IMR-90 (cell line): ENCODE data around the gene TRAFD1. TPM values are rescaled to one million over a fixed set of nuclear protein-coding genes. Genes with fewer than 3 reads are reported as not detected.

Source experiments
- ATAC-seq: fragments of 200-7000 bp; cut with Tn5 transposase; 2 replicates; pipeline ENCODE4 v1.9.1; 2020; ENCODE audit warnings: low read depth, mild to moderate bottlenecking, moderate library complexity
- BruUV-seq: library from RNA; stranded (reverse); fragments of 400-500 nt; replicated peaks from 2 replicates; lab custom pipeline; 2021; lab: Mats Ljungman, UMichigan
- CTCF ChIA-PET: fragments of 300-600 bp; formaldehyde crosslinking; extraction: SDS; loops from one replicate; lab custom pipeline; 2021; ENCODE audit warnings: antibody characterized with exemption; lab: Yijun Ruan, JAX
- POLR2A ChIA-PET: fragments of 300-600 bp; sonication (Branson Sonifier 250); formaldehyde crosslinking; loops from one replicate; lab custom pipeline; 2022; ENCODE audit warnings: antibody characterized with exemption; ENCODE audit not compliant: unreplicated experiment; lab: Charles Lee
- DNase-seq: peaks from one replicate; pipeline ENCODE4 v3.0.0; 2013
- H2AFZ ChIP-seq: replicated peaks from 2 replicates; pipeline ENCODE3; 2013; ENCODE audit warnings: low read length, mild to moderate bottlenecking; ENCODE audit not compliant: poor library complexity
- H2AK5ac ChIP-seq: 2 replicates; pipeline ENCODE4 v1.6.1; 2013; ENCODE audit warnings: low read depth, low read length, inconsistent platforms
- H2AK9ac ChIP-seq: replicated peaks from 2 replicates; pipeline ENCODE3; 2013; ENCODE audit warnings: mild to moderate bottlenecking, low read depth, low read length, moderate library complexity; ENCODE audit not compliant: poor library complexity
- H2BK120ac ChIP-seq: 2 replicates; pipeline ENCODE4 v1.6.1; 2013; ENCODE audit warnings: low read depth, low read length, inconsistent platforms
- H2BK15ac ChIP-seq: 3 replicates; pipeline ENCODE4 v1.6.1; 2013; ENCODE audit warnings: low read depth, low read length, inconsistent platforms
- H2BK20ac ChIP-seq: 2 replicates; pipeline ENCODE4 v1.6.1; 2013; ENCODE audit warnings: low read depth, mild to moderate bottlenecking, inconsistent platforms, low read length, moderate library complexity
- H2BK5ac ChIP-seq: 2 replicates; pipeline ENCODE4 v1.6.1; 2013; ENCODE audit warnings: mild to moderate bottlenecking, low read depth, low read length, inconsistent platforms; ENCODE audit not compliant: poor library complexity, severe bottlenecking
- H3K14ac ChIP-seq: replicated peaks from 2 replicates; pipeline ENCODE4 v1.6.1; 2013; ENCODE audit warnings: low read depth, low read length, inconsistent platforms
- H3K18ac ChIP-seq: 2 replicates; pipeline ENCODE4 v1.6.1; 2013; ENCODE audit warnings: low read depth, low read length, control low read depth
- H3K23ac ChIP-seq: 2 replicates; pipeline ENCODE4 v1.6.1; 2013; ENCODE audit warnings: low read depth, low read length, inconsistent platforms
- H3K27ac ChIP-seq: 2 replicates; pipeline ENCODE4 v1.5.1; 2013; ENCODE audit warnings: mild to moderate bottlenecking, control low read depth, low read length; ENCODE audit not compliant: insufficient read depth
- H3K27me3 ChIP-seq: 2 replicates; pipeline ENCODE4 v1.6.1; 2013; ENCODE audit warnings: low read length; ENCODE audit not compliant: control insufficient read depth, insufficient read depth
- H3K36me3 ChIP-seq: 2 replicates; pipeline ENCODE4 v1.6.1; 2013; ENCODE audit warnings: low read length, mixed read lengths; ENCODE audit not compliant: control insufficient read depth, insufficient read depth
- H3K4ac ChIP-seq: 2 replicates; pipeline ENCODE4 v1.6.1; 2013; ENCODE audit warnings: low read depth, low read length, inconsistent platforms
- H3K4me1 ChIP-seq: 2 replicates; pipeline ENCODE4 v1.6.1; 2013; ENCODE audit warnings: low read length, mixed read lengths; ENCODE audit not compliant: control insufficient read depth, insufficient read depth
- H3K4me2 ChIP-seq: 2 replicates; pipeline ENCODE4 v1.6.1; 2013; ENCODE audit warnings: low read depth, mild to moderate bottlenecking, control low read depth, low read length, moderate library complexity
- H3K4me3 ChIP-seq: 2 replicates; pipeline ENCODE4 v1.5.1; 2013; ENCODE audit warnings: low read depth, mild to moderate bottlenecking, control low read depth, low read length, moderate library complexity; ENCODE audit not compliant: insufficient read depth
- H3K56ac ChIP-seq: 2 replicates; pipeline ENCODE4 v1.6.1; 2013; ENCODE audit warnings: low read length, inconsistent platforms; ENCODE audit not compliant: insufficient read depth; ENCODE audit errors: extremely low read depth
- H3K79me1 ChIP-seq, 2 experiments: 2 replicates each; pipeline ENCODE4 v1.6.1; 2013; ENCODE audit warnings: low read length in 2 of 2, inconsistent platforms in 1 of 2, low read depth in 1 of 2
- H3K9ac ChIP-seq: 2 replicates; pipeline ENCODE4 v1.6.1; 2013; ENCODE audit warnings: low read depth, low read length, control low read depth
- H3K9me1 ChIP-seq: 2 replicates; pipeline ENCODE4 v1.6.1; 2013; ENCODE audit warnings: low read length, inconsistent platforms; ENCODE audit not compliant: insufficient read depth
- H3K9me3 ChIP-seq: 2 replicates; pipeline ENCODE4 v1.6.1; 2013; ENCODE audit warnings: low read length; ENCODE audit not compliant: control insufficient read depth, insufficient read depth
- H4K20me1 ChIP-seq: 2 replicates; pipeline ENCODE4 v1.6.1; 2013; ENCODE audit warnings: low read length, inconsistent platforms; ENCODE audit not compliant: insufficient read depth
- H4K5ac ChIP-seq: 2 replicates; pipeline ENCODE4 v1.6.1; 2013; ENCODE audit warnings: mild to moderate bottlenecking, low read depth, low read length, control low read depth
- H4K8ac ChIP-seq, 2 experiments: 2 replicates each; pipeline ENCODE4 v1.6.1; 2013; ENCODE audit warnings: low read depth in 2 of 2, low read length in 2 of 2, control low read depth in 1 of 2, inconsistent platforms in 1 of 2
- H4K91ac ChIP-seq: 2 replicates; pipeline ENCODE4 v1.6.1; 2013; ENCODE audit warnings: low read depth, low read length, inconsistent platforms; ENCODE audit not compliant: insufficient read depth
- CEBPB ChIP-seq: IDR thresholded peaks from 2 replicates; pipeline ENCODE4 v1.6.1; 2012; ENCODE audit warnings: low read depth, low read length, improper control_type of control experiment
- WGBS, 2 experiments: methylation state at CpG; one replicate each; pipeline versions ENCODE4 v1.1.5 to v1.1.7; 2013; ENCODE audit warnings: missing lambda C conversion rate in 2 of 2; ENCODE audit not compliant: insufficient read length in 1 of 2; ENCODE audit errors: extremely low coverage in 2 of 2; 5-methylcytosine and 5-hydroxymethylcytosine counted together
- dilution Hi-C: fragments of 300-500 bp; cut with HindIII; formaldehyde crosslinking; loops from one replicate; pipeline ENCODE4 v1.14.3; 2018; ENCODE audit warnings: low sequenced_read_pairs; ENCODE audit not compliant: unreplicated experiment
- in situ Hi-C: fragments of 300-500 bp; cut with MboI; formaldehyde crosslinking; loops from 3 replicates; pipeline ENCODE4 v1.14.3; 2019; ENCODE audit warnings: low sequenced_read_pairs, inconsistent platforms, mixed read lengths
- intact Hi-C: fragments of 100-400 bp; cut with micrococcal nuclease; formaldehyde crosslinking; loops from 2 replicates; pipeline ENCODE4 v1.10.0; 2022
- polyA plus RNA-seq, 3 experiments: library from polyadenylated mRNA; depleted of rRNA; stranded (reverse); fragments of >200 nt; gene quantifications; 2 replicates each; pipeline ENCODE4 v1.2.3, GENCODE V29; 2012; ENCODE audit warnings: low replicate concordance in 1 of 3
- total RNA-seq: library from RNA; depleted of rRNA; stranded (reverse); fragments of >200 nt; gene quantifications from 2 replicates; pipeline ENCODE4 v1.2.3, GENCODE V29; 2012

The TRAFD1 gene
- total and polyA plus RNA-seq, 2 of the 4 experiments (the other 2 are of a cell fraction), result 41.3 to 70.4 TPM

DNA sequence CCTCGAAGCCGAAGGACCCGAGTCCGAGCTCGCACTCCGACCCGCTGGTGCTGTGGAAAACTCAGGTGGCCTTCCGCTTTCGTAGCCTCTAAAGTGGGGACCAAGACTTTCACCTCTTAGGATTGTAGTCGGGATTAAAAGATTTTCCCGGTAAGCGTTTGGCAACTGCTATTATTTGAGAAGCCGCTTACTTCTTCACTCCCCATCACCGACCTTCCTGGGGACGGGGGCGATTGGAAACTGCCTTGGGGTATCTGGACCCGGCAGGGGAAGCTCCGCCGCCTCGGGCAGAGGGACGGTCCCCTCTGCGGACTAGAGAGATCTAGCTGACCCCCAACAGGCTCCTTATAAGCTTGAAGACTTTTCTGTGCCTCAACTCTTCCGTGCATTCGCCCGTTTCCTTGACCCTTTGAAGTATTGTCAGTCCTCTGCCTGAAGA lies 659 bp downstream of the TRAFD1 start:
- H3K9ac ChIP-seq, result peak overlapping the region; percentile 75
- intact Hi-C loops, result loop anchor here (10.0 kb wide), 1 partner anchor 181 kb away; no protein-coding TSS in a partner anchor
- H3K27ac ChIP-seq, result peak overlapping the region; percentile 92
- peak overlapping the region; percentile 69 for H3K4me2 ChIP-seq
- H2BK15ac ChIP-seq, result no peak overlapping the region
- ChIA-PET POLR2A (no interaction called here), CTCF (no interaction called here)
- H2AK9ac ChIP-seq, result peak overlapping the region; percentile 90
- H3K4ac ChIP-seq, result peak overlapping the region; percentile 91
- no peaks in the 10 kb centered on the region for H3K9me3 ChIP-seq
- H4K20me1 ChIP-seq, result peaks cover 10% of the 10 kb centered on the region
- TF ChIP-seq CEBPB, result no peak
- no peak overlapping the region for H2BK120ac ChIP-seq
- peak overlapping the region; percentile 4; the same call in 1 of the 2 replicates for H3K18ac ChIP-seq
- no peaks in the 10 kb centered on the region for H3K27me3 ChIP-seq
- peaks cover 7 to 46% of the 10 kb centered on the region in 2 experiments for H3K79me1 ChIP-seq
- peak overlapping the region; percentile 90 for H2AFZ ChIP-seq
- DNase-seq (no peak), ATAC-seq (no peak)
- H3K56ac ChIP-seq, result peak overlapping the region; percentile 65; the same call in 1 of the 2 replicates
- peak overlapping the region; percentile 90 for H2BK5ac ChIP-seq
- H4K5ac ChIP-seq, result no peak overlapping the region
- dilution Hi-C loops, result no loop called here
- 2% methylated on average over 6 of the region's 25 CpGs; no CpG with 5 or more reads in 1 of the 2 experiments for WGBS, 2 experiments
- peak overlapping the region; percentile 9 to 33; a peak in 2 of 4 replicates for H4K8ac ChIP-seq
- H2AK5ac ChIP-seq, result peak overlapping the region; percentile 30; the same call in 1 of the 2 replicates
- peaks cover 9% of the 10 kb centered on the region; the same call in 1 of the 2 replicates for H3K9me1 ChIP-seq
- no peaks in the 10 kb centered on the region for H3K36me3 ChIP-seq
- H4K91ac ChIP-seq, result peak overlapping the region; percentile 57; the same call in 1 of the 2 replicates
- in situ Hi-C loops, result no loop called here
- peak overlapping the region; percentile 83 for H3K4me3 ChIP-seq
- peak overlapping the region; percentile 97 for H3K23ac ChIP-seq
- BruUV-seq, result no TSS peak
- H2BK20ac ChIP-seq, result no peak overlapping the region
- H3K4me1 ChIP-seq, result peaks cover 19% of the 10 kb centered on the region
- H3K14ac ChIP-seq, result peak overlapping the region; percentile 93
